ENCODE results near the gene ELMO3. TPM values are rescaled to one million over a fixed set of nuclear protein-coding genes. Genes with fewer than 3 reads are reported as not detected.

ELMO3 gene
- total and polyA plus RNA-seq, 2 of the 13 experiments (the other 11 are each of a cell fraction or from before 2014, with no cell fraction given), result 2.6 to 4.0 TPM

GRCh38 chr16:67184995-67185650 is 13.8 kb upstream of the ELMO3 start (continued):
- TF ChIP-seq, protein P1, sequence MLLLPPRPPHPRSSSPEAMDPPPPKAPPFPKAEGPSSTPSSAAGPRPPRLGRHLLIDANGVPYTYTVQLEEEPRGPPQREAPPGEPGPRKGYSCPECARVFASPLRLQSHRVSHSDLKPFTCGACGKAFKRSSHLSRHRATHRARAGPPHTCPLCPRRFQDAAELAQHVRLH (CRISPR knock-in tag; IDR thresholded peaks at IDR 0.05; ENCODE audit: borderline replicate concordance, low read depth), result peak; percentile 99
- TF ChIP-seq, protein P2, sequence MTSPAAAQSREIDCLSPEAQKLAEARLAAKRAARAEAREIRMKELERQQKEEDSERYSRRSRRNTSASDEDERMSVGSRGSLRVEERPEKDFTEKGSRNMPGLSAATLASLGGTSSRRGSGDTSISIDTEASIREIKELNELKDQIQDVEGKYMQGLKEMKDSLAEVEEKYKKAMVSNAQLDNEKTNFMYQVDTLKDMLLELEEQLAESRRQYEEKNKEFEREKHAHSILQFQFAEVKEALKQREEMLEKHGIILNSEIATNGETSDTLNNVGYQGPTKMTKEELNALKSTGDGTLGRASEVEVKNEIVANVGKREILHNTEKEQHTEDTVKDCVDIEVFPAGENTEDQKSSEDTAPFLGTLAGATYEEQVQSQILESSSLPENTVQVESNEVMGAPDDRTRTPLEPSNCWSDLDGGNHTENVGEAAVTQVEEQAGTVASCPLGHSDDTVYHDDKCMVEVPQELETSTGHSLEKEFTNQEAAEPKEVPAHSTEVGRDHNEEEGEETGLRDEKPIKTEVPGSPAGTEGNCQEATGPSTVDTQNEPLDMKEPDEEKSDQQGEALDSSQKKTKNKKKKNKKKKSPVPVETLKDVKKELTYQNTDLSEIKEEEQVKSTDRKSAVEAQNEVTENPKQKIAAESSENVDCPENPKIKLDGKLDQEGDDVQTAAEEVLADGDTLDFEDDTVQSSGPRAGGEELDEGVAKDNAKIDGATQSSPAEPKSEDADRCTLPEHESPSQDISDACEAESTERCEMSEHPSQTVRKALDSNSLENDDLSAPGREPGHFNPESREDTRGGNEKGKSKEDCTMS (CRISPR knock-in tag; conservative IDR thresholded peaks at IDR 0.05), result peak; percentile 61; the same call in 1 of the 2 replicates
- TF ChIP-seq USF2 (IDR thresholded peaks at IDR 0.05; ENCODE audit: low read depth, low read length), result no peak
- TF ChIP-seq USF2 (CRISPR knock-in tag; IDR thresholded peaks at IDR 0.05; ENCODE audit: borderline replicate concordance), result no peak
- TF ChIP-seq ZNF691 (CRISPR knock-in tag; IDR thresholded peaks at IDR 0.05; ENCODE audit: borderline replicate concordance, low read depth), result peak; percentile 86; the same call in 1 of the 2 replicates
- TF ChIP-seq, protein P3, sequence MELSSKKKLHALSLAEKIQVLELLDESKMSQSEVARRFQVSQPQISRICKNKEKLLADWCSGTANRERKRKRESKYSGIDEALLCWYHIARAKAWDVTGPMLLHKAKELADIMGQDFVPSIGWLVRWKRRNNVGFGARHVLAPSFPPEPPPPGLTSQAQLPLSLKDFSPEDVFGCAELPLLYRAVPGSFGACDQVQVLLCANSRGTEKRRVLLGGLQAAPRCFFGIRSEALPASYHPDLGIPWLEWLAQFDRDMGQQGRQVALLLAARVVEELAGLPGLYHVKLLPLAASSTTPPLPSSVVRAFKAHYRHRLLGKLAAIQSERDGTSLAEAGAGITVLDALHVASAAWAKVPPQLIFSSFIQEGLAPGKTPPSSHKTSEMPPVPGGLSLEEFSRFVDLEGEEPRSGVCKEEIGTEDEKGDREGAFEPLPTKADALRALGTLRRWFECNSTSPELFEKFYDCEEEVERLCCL (CRISPR knock-in tag; IDR thresholded peaks at IDR 0.05; ENCODE audit: borderline replicate concordance), result peak; percentile 96
- TF ChIP-seq ZNF205 (CRISPR knock-in tag; IDR thresholded peaks at IDR 0.05), result peak; percentile 94
- no peak for TF ChIP-seq GLI4 (CRISPR knock-in tag; IDR thresholded peaks at IDR 0.05; ENCODE audit: borderline replicate concordance)
- TF ChIP-seq, protein P4, sequence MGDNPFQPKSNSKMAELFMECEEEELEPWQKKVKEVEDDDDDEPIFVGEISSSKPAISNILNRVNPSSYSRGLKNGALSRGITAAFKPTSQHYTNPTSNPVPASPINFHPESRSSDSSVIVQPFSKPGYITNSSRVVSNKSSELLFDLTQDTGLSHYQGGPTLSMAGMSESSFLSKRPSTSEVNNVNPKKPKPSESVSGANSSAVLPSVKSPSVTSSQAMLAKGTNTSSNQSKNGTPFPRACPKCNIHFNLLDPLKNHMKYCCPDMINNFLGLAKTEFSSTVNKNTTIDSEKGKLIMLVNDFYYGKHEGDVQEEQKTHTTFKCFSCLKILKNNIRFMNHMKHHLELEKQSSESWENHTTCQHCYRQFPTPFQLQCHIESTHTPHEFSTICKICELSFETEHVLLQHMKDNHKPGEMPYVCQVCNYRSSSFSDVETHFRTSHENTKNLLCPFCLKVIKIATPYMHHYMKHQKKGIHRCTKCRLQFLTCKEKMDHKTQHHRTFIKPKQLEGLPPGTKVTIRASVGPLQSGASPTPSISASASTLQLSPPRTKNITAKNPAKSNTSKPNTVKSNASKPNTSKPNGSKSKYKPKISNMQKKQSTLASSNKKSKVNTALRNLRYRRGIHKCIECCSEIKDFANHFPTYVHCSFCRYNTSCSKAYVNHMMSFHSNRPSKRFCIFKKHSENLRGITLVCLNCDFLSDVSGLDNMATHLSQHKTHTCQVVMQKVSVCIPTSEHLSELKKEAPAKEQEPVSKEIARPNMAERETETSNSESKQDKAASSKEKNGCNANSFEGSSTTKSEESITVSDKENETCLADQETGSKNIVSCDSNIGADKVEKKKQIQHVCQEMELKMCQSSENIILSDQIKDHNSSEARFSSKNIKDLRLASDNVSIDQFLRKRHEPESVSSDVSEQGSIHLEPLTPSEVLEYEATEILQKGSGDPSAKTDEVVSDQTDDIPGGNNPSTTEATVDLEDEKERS (CRISPR knock-in tag; IDR thresholded peaks at IDR 0.05), result peak; percentile 97
- TF ChIP-seq, protein P5, sequence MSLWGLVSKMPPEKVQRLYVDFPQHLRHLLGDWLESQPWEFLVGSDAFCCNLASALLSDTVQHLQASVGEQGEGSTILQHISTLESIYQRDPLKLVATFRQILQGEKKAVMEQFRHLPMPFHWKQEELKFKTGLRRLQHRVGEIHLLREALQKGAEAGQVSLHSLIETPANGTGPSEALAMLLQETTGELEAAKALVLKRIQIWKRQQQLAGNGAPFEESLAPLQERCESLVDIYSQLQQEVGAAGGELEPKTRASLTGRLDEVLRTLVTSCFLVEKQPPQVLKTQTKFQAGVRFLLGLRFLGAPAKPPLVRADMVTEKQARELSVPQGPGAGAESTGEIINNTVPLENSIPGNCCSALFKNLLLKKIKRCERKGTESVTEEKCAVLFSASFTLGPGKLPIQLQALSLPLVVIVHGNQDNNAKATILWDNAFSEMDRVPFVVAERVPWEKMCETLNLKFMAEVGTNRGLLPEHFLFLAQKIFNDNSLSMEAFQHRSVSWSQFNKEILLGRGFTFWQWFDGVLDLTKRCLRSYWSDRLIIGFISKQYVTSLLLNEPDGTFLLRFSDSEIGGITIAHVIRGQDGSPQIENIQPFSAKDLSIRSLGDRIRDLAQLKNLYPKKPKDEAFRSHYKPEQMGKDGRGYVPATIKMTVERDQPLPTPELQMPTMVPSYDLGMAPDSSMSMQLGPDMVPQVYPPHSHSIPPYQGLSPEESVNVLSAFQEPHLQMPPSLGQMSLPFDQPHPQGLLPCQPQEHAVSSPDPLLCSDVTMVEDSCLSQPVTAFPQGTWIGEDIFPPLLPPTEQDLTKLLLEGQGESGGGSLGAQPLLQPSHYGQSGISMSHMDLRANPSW (CRISPR knock-in tag; IDR thresholded peaks at IDR 0.05; ENCODE audit: borderline replicate concordance), result no peak
- TF ChIP-seq RBM39 (IDR thresholded peaks at IDR 0.05; ENCODE audit: low read depth, low read length, poor library complexity, severe bottlenecking), result peak; percentile 48
- no peak for TF ChIP-seq MATR3 (CRISPR knock-in tag; IDR thresholded peaks at IDR 0.05)
- no peak for TF ChIP-seq GATA4 (IDR thresholded peaks at IDR 0.05; ENCODE audit: borderline replicate concordance, low read depth)
- no peak for TF ChIP-seq ZNF446 (CRISPR knock-in tag; IDR thresholded peaks at IDR 0.05)

Measured in HepG2 (cell line).